Right atrium auricular region (tissue), 2 donors: ENCODE results near the gene SPRY4. TPM values are rescaled to one million over a fixed set of nuclear protein-coding genes. Genes with fewer than 3 reads are reported as not detected.
"Not testable (repeated sequence)": the region's sequence is repeated elsewhere in the genome, so short reads cannot be mapped to it uniquely, and the experiment has no call there.

ENCODE experiments used
- DNase-seq: peaks from one replicate; pipeline ENCODE4 v3.0.0-alpha.2; 2019; ENCODE audit warnings: low spot score
- H3K27ac ChIP-seq, 2 donors: fragments of 200-600 bp; sonication (generic); 1 replicate in 1 of 2; 2 replicates in 1 of 2; pipeline ENCODE4 v1.5.1; 2016 to 2019
- H3K27me3 ChIP-seq, 2 donors: fragments of 200-600 bp; sonication (generic); one replicate each; pipeline versions ENCODE4 v1.5.1 to v1.6.0; 2017 to 2019
- H3K36me3 ChIP-seq: fragments of 200-600 bp; sonication (generic); one replicate; pipeline ENCODE4 v1.5.1; 2016
- H3K4me1 ChIP-seq, 2 donors: fragments of 200-600 bp; sonication (generic); one replicate each; pipeline versions ENCODE4 v1.5.1 to v1.6.0; 2017 to 2019
- H3K4me3 ChIP-seq, 2 donors: fragments of 200-600 bp; sonication (generic); 1 replicate in 1 of 2; 2 replicates in 1 of 2; pipeline ENCODE4 v1.5.1; 2017 to 2019; ENCODE audit warnings: mild to moderate bottlenecking in 1 of 2, moderate library complexity in 1 of 2
- H3K9me3 ChIP-seq, 2 donors: fragments of 200-600 bp; sonication (generic); one replicate each; pipeline ENCODE4 v1.5.1; 2019
- total RNA-seq, 2 donors: library from RNA; depleted of rRNA; stranded (reverse); fragments of >200 nt; gene quantifications; one replicate each; pipeline ENCODE4 v1.1.0, GENCODE V29; 2016
- TF ChIP-seq, protein P1 (sequence below), 2 donors: fragments of 200-600 bp; sonication (generic); IDR thresholded peaks; one replicate each; pipeline ENCODE4 v1.5.1; 2019; ENCODE audit warnings: antibody characterized with exemption in 2 of 2

SPRY4 gene
- total RNA-seq, 2 donors from 2014 or later: 19.9 to 33.7 TPM

DNA sequence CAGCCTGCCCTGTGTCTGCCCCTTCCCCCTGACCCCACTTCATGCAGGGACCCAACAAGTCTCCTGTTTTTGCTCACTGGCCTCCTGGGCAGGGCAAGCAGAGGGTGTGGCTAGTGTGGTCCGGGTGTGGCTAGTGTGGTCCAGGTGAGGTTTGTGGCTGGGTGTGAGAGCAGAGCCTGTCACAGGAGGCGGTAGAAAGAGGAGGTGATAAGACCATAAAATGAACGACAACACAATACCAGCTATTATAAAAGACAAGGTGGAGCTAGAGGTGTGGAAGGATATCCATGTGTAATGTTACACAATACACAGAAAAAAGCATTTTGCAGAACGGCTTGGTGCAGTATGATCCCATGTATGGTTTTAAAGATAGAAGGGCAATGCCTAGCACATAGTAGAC, 23.3 kb downstream of the SPRY4 start:
- Histone ChIP-seq H3K27ac (no peak overlapping the region), H3K36me3 (no peaks in the 10 kb centered on the region), H3K9me3 (no peaks in the 10 kb centered on the region), H3K4me3 (no peak overlapping the region), H3K4me1 (peaks cover 0 to 23% of the 10 kb centered on the region in 2 donors), H3K27me3 (no peaks in the 10 kb centered on the region)
- DNase-seq: no peak
- TF ChIP-seq, protein P1, sequence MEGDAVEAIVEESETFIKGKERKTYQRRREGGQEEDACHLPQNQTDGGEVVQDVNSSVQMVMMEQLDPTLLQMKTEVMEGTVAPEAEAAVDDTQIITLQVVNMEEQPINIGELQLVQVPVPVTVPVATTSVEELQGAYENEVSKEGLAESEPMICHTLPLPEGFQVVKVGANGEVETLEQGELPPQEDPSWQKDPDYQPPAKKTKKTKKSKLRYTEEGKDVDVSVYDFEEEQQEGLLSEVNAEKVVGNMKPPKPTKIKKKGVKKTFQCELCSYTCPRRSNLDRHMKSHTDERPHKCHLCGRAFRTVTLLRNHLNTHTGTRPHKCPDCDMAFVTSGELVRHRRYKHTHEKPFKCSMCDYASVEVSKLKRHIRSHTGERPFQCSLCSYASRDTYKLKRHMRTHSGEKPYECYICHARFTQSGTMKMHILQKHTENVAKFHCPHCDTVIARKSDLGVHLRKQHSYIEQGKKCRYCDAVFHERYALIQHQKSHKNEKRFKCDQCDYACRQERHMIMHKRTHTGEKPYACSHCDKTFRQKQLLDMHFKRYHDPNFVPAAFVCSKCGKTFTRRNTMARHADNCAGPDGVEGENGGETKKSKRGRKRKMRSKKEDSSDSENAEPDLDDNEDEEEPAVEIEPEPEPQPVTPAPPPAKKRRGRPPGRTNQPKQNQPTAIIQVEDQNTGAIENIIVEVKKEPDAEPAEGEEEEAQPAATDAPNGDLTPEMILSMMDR (IDR thresholded peaks at IDR 0.05): no peak

DNA sequence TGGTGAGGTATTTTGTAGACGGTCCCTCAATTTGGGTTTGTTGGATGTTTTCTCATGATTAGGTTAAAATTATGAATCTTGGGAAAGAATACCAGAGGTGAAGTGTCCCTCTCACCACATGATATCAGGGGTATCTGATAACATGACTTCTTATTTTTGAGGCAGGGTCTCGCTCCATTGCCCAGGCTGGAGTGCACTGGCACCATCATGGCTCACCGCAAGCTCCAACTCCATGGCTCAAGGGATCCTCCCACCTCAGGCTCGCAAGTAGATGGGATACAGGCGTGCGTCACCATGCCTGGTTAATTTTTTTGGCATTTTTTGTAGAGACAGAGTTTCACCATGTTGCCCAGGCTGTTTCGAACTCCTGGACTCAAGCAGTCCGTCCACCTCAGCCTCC, 24.1 kb downstream of the SPRY4 start:
- H3K36me3 ChIP-seq: no peaks in the 10 kb centered on the region
- H3K4me1 ChIP-seq: peaks cover 0 to 32% of the 10 kb centered on the region in 2 donors
- DNase-seq: no peak
- TF ChIP-seq, protein P1 (IDR thresholded peaks at IDR 0.05): no peak
- H3K27me3 ChIP-seq: no peaks in the 10 kb centered on the region
- no peak overlapping the region for H3K27ac ChIP-seq
- no peaks in the 10 kb centered on the region for H3K9me3 ChIP-seq
- H3K4me3 ChIP-seq: no peak overlapping the region

DNA sequence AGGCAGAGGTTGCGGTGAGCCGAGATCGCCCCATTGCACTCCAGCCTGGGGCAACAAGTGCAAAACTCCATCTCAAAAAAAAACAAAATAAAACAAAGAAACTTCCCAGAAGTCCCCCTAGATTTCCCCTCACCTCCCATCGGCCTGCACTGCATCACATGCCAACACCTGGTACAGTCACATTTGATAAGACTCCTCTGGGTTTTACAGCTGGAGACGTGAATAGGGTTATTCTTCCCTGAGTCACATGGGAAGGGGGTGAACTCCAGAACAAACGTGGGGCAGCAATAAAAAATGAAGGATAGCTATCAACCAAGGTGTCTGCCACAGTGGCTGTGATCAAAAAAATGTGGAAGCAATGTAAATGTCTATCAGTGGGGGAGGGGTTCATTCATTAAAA, 26.0 kb downstream of the SPRY4 start:
- Histone ChIP-seq H3K27ac (no peak overlapping the region), H3K4me1 (peaks cover 0 to 27% of the 10 kb centered on the region in 2 donors), H3K27me3 (no peaks in the 10 kb centered on the region), H3K4me3 (no peak overlapping the region), H3K9me3 (no peaks in the 10 kb centered on the region), H3K36me3 (no peaks in the 10 kb centered on the region)
- TF ChIP-seq, protein P1 (IDR thresholded peaks at IDR 0.05): no peak
- no peak for DNase-seq

DNA sequence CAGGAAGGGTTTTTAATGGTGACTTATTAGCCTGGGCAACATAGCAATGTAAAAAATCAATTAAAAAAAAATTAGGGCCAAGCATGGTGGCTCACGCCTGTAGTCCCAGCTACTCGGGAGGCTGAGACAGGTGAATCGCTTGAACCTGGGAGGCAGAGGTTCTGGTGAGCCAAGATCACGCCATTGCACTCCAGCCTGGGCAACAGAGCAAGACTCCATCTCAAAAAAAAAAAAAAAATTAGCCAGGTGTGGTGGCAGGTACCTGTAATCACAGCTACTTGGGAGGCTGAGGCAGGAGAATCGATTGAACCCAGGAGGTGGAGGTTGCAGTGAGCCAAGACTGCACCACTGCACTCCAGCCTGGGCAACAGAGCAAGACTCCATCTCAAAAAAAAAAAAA, 27.0 kb downstream of the SPRY4 start:
- H3K27ac ChIP-seq, H3K9me3 ChIP-seq, H3K27me3 ChIP-seq, H3K36me3 ChIP-seq, DNase-seq, H3K4me3 ChIP-seq: not testable (repeated sequence)
- H3K4me1 ChIP-seq: peaks cover 0 to 27% of the 10 kb centered on the region in 2 donors

DNA sequence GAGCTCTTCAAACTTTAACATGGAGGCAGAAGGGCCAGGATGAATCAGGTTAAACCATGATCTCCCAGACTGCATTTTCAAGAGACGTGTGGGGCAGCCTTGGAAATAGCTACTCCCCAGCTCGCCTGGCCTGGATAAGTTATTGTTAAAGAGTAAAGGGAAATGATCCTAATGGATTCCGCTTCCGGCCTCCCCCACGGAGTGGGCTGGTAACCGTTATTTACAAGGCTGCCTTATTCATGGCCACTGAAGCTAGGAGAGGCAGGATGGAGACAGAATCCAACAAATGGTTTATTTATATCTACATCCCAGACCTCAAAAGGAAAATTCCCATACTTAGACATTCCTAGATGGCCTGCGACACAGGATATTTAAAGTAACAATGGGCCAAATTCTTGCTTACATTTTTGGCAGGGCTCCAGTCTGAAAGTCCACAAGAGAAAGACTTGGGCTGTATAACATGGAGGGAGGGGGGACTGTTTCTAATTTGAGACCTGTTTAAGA, 27.9 kb downstream of the SPRY4 start:
- H3K27ac ChIP-seq: peak overlapping the region; percentile 41 to 47
- no peaks in the 10 kb centered on the region for H3K9me3 ChIP-seq
- H3K27me3 ChIP-seq: no peaks in the 10 kb centered on the region
- peaks cover 0 to 29% of the 10 kb centered on the region in 2 donors for H3K4me1 ChIP-seq
- no peak overlapping the region for H3K4me3 ChIP-seq
- DNase-seq: no peak
- H3K36me3 ChIP-seq: no peaks in the 10 kb centered on the region
- TF ChIP-seq, protein P1 (IDR thresholded peaks at IDR 0.05): no peak

DNA sequence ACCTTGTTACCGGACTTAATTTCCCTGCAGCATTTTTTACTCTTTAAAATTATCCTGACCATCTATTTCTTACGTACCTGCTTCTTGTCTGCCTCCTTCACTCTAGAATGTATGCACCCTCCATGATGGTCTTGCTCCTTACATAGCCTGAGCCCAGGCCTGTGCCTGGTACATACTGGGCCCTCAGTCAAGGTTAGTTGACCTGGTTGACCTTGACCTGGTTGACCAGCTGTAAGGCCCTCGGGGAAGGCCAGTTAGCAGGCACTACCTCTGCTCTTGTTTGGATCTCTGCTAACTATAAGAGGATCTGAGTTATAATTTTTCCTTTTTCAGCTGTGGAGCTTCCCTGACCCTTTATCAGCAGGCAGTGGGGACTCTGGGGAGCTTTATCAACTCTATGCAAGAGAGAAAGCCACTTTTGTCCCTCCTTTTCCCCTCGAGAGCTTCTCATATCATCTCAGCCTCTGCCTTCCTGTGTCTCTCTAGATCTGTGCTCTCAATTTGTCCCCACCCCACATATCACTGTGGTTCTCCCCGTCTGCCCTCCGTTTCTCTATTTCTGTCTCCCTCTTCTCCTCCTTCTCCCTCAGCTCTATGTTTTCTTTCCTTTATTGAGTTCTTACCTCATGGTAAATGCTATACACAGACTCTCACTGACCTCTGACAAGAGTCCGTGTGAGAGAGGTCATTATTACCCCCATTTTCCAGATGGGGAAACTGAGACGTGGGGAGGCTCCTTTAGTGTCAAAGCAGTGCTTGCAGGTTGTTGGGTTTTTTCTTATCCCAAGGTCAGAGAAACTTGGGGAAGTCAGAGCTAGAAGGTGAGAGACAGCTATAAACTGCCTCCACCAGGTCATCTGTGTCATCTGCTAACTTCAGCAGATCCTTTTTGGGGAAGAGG, 28.6 kb downstream of the SPRY4 start:
- no peaks in the 10 kb centered on the region for H3K36me3 ChIP-seq
- H3K27me3 ChIP-seq: no peaks in the 10 kb centered on the region
- DNase-seq: no peak
- H3K4me1 ChIP-seq: peaks cover 0 to 37% of the 10 kb centered on the region in 2 donors
- peak overlapping the region; percentile 41 to 47 for H3K27ac ChIP-seq
- H3K9me3 ChIP-seq: no peaks in the 10 kb centered on the region
- TF ChIP-seq, protein P1 (IDR thresholded peaks at IDR 0.05): no peak
- no peak overlapping the region for H3K4me3 ChIP-seq
